ENCODE results near the gene UCN. TPM values are rescaled to one million over a fixed set of nuclear protein-coding genes. Genes with fewer than 3 reads are reported as not detected.

Gene UCN
- total and polyA plus RNA-seq, 2 of the 4 experiments (the other 2 are of a cell fraction), result 0.22 TPM; not detected in 1

GRCh38 chr2:27322766-27323595 is 14.7 kb upstream of the UCN start, which contains the start of gene MPV17:
Gene MPV17, minus strand, starts transcription at chr2:27323097. Its CDS starts 580 bp downstream, at chr2:27322517.
- Histone ChIP-seq H3K14ac (replicated peaks; ENCODE audit: low read depth, low read length) (peak within 1 kb of the TSS; percentile 99), H3K9me3 (ENCODE audit: control insufficient read depth, insufficient read depth, low read length) (no peaks in the 10 kb centered on the region), H2AFZ (replicated peaks; ENCODE audit: low read length, poor library complexity) (peak within 1 kb of the TSS; percentile 92), H4K20me1 (ENCODE audit: insufficient read depth, low read length) (no peaks in the 10 kb centered on the region), H2BK15ac (ENCODE audit: low read depth, low read length) (peak within 1 kb of the TSS; percentile 57; the same call in 2 of the 3 replicates), H3K27ac (ENCODE audit: insufficient read depth, low read length) (peak within 1 kb of the TSS; percentile 97), H2AK9ac (replicated peaks; ENCODE audit: low read depth, low read length, poor library complexity) (peak within 1 kb of the TSS; percentile 98), H2BK5ac (ENCODE audit: low read depth, low read length, poor library complexity, severe bottlenecking) (peak within 1 kb of the TSS; percentile 88), H3K18ac (ENCODE audit: low read depth, low read length) (peak within 1 kb of the TSS; percentile 60), H2BK20ac (ENCODE audit: low read depth, low read length) (peak within 1 kb of the TSS; percentile 56; the same call in 1 of the 2 replicates), H3K79me1 (ENCODE audit: low read depth in 1 of 2, low read length in 2 of 2) (peaks cover 22 to 44% of the 10 kb centered on the region in 2 experiments; a peak in 3 of 4 replicates), H3K9me1 (ENCODE audit: insufficient read depth, low read length) (peaks cover 11% of the 10 kb centered on the region; the same call in 1 of the 2 replicates), H3K4me1 (ENCODE audit: control insufficient read depth, insufficient read depth, low read length) (peaks cover 7% of the 10 kb centered on the region), H4K8ac (ENCODE audit: low read depth in 2 of 2, low read length in 2 of 2) (peak within 1 kb of the TSS; percentile 93 to 99), H3K9ac (ENCODE audit: low read depth, low read length) (peak within 1 kb of the TSS; percentile 97), H3K36me3 (ENCODE audit: control insufficient read depth, insufficient read depth, low read length) (peaks cover 14% of the 10 kb centered on the region), H2BK120ac (ENCODE audit: low read depth, low read length) (peak within 1 kb of the TSS; percentile 58), H3K4me3 (ENCODE audit: insufficient read depth, low read depth, low read length) (peak within 1 kb of the TSS; percentile 63), H3K56ac (ENCODE audit: extremely low read depth, insufficient read depth, low read length) (peak within 1 kb of the TSS; percentile 97), H4K5ac (ENCODE audit: low read depth, low read length) (peak within 1 kb of the TSS; percentile 91), H3K27me3 (ENCODE audit: control insufficient read depth, insufficient read depth, low read length) (no peaks in the 10 kb centered on the region), H4K91ac (ENCODE audit: insufficient read depth, low read depth, low read length) (peak within 1 kb of the TSS; percentile 89), H3K4ac (ENCODE audit: low read depth, low read length) (peak within 1 kb of the TSS; percentile 97), H2AK5ac (ENCODE audit: low read depth, low read length) (peak within 1 kb of the TSS; percentile 95), H3K23ac (ENCODE audit: low read depth, low read length) (peak within 1 kb of the TSS; percentile 97), H3K4me2 (ENCODE audit: low read depth, low read length) (peak within 1 kb of the TSS; percentile 95)
- in situ Hi-C loops (cut with MboI; ENCODE audit: low sequenced_read_pairs), result no loop called here
- intact Hi-C loops (cut with micrococcal nuclease), result loop anchor here (5.0 kb wide), 1 partner anchor 34 kb away; the partner anchor contains the start of gene GTF3C2
- dilution Hi-C loops (cut with HindIII; ENCODE audit: low sequenced_read_pairs, unreplicated experiment), result no loop called here
- BruUV-seq (replicated peaks), result TSS peak; percentile 98
- 0% methylated on average over 10 of the region's 39 CpGs; no CpG with 5 or more reads in 1 of the 2 experiments for WGBS, 2 experiments (ENCODE audit: extremely low coverage in 2 of 2, insufficient read length in 1 of 2)
- CTCF ChIA-PET, result no interaction called here
- POLR2A ChIA-PET (ENCODE audit: unreplicated experiment), result no interaction called here
- DNase-seq (peak; percentile 91), ATAC-seq (ENCODE audit: low read depth) (peak; percentile 80)
- TF ChIP-seq NFE2L2 (IDR thresholded peaks at IDR 0.05; ENCODE audit: low read depth, low read length) (no peak), RAD21 (IDR thresholded peaks at IDR 0.05; ENCODE audit: low read length) (no peak), MAZ (IDR thresholded peaks at IDR 0.05; ENCODE audit: borderline replicate concordance, low read depth, low read length) (no peak; the same call in 1 of the 2 replicates), CHD1 (IDR thresholded peaks at IDR 0.05; ENCODE audit: low read depth, low read length) (0 out of 2 replicates have a peak, but pooled peaks have one; percentile 79), POLR2A (IDR thresholded peaks at IDR 0.05; ENCODE audit: low read depth, low read length) (peak; percentile 92), RCOR1 (IDR thresholded peaks at IDR 0.05; ENCODE audit: insufficient replicate concordance, low read length) (no peak), MXI1 (IDR thresholded peaks at IDR 0.05; ENCODE audit: borderline replicate concordance, low read depth, low read length) (peak; percentile 73; the same call in 1 of the 2 replicates), BHLHE40 (IDR thresholded peaks at IDR 0.05; ENCODE audit: low read depth, low read length) (peak; percentile 91), SMC3 (IDR thresholded peaks at IDR 0.05; ENCODE audit: low read depth, low read length) (no peak), CEBPB (IDR thresholded peaks at IDR 0.05; ENCODE audit: low read depth, low read length) (peak; percentile 53; the same call in 1 of the 2 replicates), FOS (IDR thresholded peaks at IDR 0.05; ENCODE audit: low read depth, low read length) (no peak), MAFK (IDR thresholded peaks at IDR 0.05; ENCODE audit: low read depth, low read length) (no peak), RFX5 (IDR thresholded peaks at IDR 0.05; ENCODE audit: low read depth, low read length) (no peak)
- TF ChIP-seq, protein P1, sequence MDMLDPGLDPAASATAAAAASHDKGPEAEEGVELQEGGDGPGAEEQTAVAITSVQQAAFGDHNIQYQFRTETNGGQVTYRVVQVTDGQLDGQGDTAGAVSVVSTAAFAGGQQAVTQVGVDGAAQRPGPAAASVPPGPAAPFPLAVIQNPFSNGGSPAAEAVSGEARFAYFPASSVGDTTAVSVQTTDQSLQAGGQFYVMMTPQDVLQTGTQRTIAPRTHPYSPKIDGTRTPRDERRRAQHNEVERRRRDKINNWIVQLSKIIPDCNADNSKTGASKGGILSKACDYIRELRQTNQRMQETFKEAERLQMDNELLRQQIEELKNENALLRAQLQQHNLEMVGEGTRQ (IDR thresholded peaks at IDR 0.05; ENCODE audit: low read depth, low read length), result peak; percentile 97
- TF ChIP-seq, protein P2, sequence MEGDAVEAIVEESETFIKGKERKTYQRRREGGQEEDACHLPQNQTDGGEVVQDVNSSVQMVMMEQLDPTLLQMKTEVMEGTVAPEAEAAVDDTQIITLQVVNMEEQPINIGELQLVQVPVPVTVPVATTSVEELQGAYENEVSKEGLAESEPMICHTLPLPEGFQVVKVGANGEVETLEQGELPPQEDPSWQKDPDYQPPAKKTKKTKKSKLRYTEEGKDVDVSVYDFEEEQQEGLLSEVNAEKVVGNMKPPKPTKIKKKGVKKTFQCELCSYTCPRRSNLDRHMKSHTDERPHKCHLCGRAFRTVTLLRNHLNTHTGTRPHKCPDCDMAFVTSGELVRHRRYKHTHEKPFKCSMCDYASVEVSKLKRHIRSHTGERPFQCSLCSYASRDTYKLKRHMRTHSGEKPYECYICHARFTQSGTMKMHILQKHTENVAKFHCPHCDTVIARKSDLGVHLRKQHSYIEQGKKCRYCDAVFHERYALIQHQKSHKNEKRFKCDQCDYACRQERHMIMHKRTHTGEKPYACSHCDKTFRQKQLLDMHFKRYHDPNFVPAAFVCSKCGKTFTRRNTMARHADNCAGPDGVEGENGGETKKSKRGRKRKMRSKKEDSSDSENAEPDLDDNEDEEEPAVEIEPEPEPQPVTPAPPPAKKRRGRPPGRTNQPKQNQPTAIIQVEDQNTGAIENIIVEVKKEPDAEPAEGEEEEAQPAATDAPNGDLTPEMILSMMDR (conservative IDR thresholded peaks at IDR 0.05; ENCODE audit: low read depth, low read length), result no peak

Data from IMR-90 (cell line).